Measurements from ENCODE around the gene KLK2.

KLK2 gene

GRCh38 chr19:50851620-50852019 is 21.6 kb upstream of the KLK2 start:
- no peak for DNase-seq

GRCh38 chr19:50854636-50855410 is 18.4 kb upstream of the KLK2 start, which contains the start of gene KLK3:
Gene KLK3, plus strand, starts transcription at chr19:50854915. Its CDS starts 41 bp downstream, at chr19:50854956.
- no peak for DNase-seq

GRCh38 chr19:50857366-50857765 is 15.9 kb upstream of the KLK2 start:
- DNase-seq, result no peak

DNA sequence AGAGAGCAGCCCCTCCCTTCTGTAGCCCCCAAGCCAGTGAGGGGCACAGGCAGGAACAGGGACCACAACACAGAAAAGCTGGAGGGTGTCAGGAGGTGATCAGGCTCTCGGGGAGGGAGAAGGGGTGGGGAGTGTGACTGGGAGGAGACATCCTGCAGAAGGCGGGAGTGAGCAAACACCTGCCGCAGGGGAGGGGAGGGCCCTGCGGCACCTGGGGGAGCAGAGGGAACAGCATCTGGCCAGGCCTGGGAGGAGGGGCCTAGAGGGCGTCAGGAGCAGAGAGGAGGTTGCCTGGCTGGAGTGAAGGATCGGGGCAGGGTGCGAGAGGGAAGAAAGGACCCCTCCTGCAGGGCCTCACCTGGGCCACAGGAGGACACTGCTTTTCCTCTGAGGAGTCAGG is 14.4 kb upstream of the KLK2 start:
- DNase-seq, result no peak

DNA sequence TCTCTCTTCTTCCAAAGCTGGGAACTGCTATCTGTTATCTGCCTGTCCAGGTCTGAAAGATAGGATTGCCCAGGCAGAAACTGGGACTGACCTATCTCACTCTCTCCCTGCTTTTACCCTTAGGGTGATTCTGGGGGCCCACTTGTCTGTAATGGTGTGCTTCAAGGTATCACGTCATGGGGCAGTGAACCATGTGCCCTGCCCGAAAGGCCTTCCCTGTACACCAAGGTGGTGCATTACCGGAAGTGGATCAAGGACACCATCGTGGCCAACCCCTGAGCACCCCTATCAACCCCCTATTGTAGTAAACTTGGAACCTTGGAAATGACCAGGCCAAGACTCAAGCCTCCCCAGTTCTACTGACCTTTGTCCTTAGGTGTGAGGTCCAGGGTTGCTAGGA is 13.4 kb upstream of the KLK2 start:
- no peak for DNase-seq

- no peak for DNase-seq
Observed at GRCh38 chr19:50861010-50861409, 12.2 kb upstream of the KLK2 start.

DNA sequence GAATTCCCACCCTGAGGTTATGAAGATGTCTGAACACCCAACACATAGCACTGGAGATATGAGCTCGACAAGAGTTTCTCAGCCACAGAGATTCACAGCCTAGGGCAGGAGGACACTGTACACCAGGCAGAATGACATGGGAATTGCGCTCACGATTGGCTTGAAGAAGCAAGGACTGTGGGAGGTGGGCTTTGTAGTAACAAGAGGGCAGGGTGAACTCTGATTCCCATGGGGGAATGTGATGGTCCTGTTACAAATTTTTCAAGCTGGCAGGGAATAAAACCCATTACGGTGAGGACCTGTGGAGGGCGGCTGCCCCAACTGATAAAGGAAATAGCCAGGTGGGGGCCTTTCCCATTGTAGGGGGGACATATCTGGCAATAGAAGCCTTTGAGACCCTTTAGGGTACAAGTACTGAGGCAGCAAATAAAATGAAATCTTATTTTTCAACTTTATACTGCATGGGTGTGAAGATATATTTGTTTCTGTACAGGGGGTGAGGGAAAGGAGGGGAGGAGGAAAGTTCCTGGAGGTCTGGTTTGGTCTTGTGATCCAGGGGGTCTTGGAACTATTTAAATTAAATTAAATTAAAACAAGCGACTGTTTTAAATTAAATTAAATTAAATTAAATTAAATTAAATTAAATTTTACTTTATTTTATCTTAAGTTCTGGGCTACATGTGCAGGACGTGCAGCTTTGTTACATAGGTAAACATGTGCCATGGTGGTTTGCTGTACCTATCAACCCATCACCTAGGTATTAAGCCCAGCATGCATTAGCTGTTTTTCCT is 11.5 kb upstream of the KLK2 start:
- no peak for DNase-seq

DNA sequence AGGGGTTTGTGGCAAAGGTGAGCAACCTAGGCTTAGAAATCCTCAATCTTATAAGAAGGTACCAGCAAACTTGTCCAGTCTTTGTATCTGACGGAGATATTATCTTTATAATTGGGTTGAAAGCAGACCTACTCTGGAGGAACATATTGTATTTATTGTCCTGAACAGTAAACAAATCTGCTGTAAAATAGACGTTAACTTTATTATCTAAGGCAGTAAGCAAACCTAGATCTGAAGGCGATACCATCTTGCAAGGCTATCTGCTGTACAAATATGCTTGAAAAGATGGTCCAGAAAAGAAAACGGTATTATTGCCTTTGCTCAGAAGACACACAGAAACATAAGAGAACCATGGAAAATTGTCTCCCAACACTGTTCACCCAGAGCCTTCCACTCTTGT is 3.8 kb upstream of the KLK2 start:
- no peak for DNase-seq

GRCh38 chr19:50870417-50871089 is 2.7 kb upstream of the KLK2 start:
- no peak for DNase-seq

GRCh38 chr19:50874211-50874610 is 972 bp downstream of the KLK2 start:
- no peak for DNase-seq

DNA sequence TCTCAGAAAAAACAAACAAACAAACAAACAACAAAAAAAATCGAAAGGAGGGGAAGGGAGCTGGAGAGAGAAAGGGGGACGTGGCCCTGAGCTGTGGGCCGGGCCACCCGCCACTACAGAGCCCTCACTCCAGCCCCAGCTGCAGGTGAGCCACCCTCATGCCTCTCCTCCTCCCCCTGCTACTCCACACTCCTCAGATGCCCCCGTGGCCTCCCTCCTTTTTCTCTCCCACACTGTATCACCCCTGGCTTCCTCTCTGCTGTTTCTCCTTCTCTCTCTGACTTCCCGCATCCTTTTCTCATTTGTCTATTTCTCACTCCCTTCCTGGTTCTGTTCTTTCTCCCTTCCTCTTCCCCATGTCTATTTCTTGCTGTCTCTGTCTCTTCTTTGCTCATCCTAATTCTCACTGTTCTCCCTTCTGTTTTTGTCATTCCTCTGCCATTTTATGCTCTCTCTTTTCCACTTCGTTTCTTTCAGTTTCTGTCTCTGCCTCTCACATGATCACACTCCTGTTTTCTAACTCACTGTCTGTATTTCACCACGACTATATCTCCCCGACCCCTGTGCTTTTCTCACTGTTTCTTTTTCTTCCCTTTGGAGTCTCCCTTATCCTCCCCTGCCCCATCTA is 2.7 kb downstream of the KLK2 start:
- no peak for DNase-seq

- DNase-seq, result no peak
Observed at GRCh38 chr19:50876456-50876855, 3.2 kb downstream of the KLK2 start.

DNA sequence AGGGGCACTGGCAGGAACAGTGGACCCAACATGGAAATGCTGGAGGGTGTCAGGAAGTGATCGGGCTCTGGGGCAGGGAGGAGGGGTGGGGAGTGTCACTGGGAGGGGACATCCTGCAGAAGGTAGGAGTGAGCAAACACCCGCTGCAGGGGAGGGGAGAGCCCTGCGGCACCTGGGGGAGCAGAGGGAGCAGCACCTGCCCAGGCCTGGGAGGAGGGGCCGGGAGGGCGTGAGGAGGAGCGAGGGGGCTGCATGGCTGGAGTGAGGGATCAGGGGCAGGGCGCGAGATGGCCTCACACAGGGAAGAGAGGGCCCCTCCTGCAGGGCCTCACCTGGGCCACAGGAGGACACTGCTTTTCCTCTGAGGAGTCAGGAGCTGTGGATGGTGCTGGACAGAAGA is 4.1 kb downstream of the KLK2 start:
- DNase-seq, result no peak

- no peak for DNase-seq
Observed at GRCh38 chr19:50878851-50879250, 5.6 kb downstream of the KLK2 start.

DNA sequence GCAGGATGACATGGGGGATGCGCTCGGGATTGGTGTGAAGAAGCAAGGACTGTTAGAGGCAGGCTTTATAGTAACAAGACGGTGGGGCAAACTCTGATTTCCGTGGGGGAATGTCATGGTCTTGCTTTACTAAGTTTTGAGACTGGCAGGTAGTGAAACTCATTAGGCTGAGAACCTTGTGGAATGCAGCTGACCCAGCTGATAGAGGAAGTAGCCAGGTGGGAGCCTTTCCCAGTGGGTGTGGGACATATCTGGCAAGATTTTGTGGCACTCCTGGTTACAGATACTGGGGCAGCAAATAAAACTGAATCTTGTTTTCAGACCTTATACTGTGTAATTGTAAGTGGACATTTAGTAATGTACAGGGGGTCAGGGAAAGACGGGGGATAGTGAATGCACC is 7.0 kb downstream of the KLK2 start:
- DNase-seq, result no peak

DNA sequence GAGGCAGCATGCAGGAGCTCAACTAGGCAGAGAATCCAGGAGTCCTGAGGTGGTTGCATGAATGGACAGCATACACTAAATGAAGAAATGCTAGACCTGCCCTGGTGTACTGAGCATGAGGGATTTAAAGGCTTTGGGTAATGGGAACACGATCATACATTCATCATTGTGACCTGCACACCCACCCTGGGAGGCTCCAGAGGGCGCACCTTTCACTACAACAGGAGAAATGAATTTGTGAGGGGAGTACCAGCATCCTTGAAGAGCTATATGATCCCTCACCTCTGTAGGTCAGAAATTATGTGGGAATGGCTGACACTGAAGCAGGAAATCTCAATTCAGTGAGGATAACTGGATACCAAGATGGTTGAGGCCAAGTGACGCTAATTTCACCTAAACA is 8.9 kb downstream of the KLK2 start:
- DNase-seq, result no peak

- DNase-seq, result no peak
Observed at GRCh38 chr19:50889638-50890037, 16.4 kb downstream of the KLK2 start.

- no peak for DNase-seq
Observed at GRCh38 chr19:50890422-50891252, 17.4 kb downstream of the KLK2 start.

- no peak for DNase-seq
Observed at GRCh38 chr19:50891253-50891625, 18.0 kb downstream of the KLK2 start.

DNA sequence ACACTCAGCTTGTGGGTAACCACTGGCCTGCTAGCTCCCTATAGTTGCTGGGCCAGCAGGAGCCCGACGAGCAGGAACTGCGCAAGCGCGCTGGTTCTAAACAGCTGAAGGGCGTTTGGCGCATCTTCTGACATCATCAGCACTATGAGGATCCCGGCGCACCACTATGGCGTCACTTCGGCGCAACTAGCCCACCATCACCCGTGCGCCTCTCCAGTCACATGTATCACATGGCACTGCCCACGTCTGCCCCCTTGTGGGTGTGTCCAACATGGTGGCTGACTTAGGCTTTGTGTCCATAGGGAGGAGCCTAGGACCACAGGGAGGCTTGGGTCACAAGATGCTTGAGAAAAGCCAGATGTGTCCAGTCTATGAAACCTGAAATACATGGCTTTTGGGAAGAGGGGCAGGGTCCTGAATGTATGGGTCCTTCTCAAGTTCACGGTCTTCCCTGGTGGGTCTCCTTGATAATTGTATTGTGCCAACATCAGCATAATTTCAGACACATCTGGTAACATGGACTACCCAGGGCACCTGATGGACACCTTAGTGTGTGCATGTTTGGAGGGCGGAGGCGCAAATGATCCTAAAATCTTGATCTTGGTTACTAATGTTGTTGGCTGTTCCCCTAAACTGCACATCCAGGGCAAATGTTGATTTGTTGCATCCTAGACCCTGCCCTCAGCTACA is 20.0 kb downstream of the KLK2 start:
- DNase-seq, result no peak

GRCh38 chr19:50894478-50895356 is 21.5 kb downstream of the KLK2 start:
- DNase-seq, result no peak

All from CD4-positive, alpha-beta T cell treated with Interleukin-4 for 1 hour (primary cell).